Measurements from ENCODE around the gene IFNAR2.

The IFNAR2 gene

DNA sequence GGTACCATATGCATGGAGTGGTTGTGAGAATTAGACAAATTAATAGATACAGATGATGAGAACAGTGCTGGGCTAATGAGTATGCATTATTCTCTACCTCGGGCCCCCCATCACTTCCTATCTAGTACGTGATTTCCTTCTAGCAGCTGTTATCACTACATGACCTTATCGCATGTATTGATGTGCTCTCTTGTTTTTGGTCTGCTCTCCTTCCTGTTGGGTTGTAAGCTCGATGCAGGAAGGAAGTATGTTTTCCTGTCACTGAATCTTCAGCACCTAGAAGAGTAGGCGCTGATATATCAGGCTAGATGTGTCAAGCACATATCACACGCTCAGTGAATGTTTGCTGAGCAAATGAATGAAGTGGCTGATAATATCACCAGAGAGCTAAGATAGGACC is 43.9 kb upstream of the IFNAR2 start (continued):
- no peak for TF ChIP-seq ZNF692 (tag by site-specific recombination; IDR thresholded peaks at IDR 0.05)
- TF ChIP-seq ZNF174 (tag by site-specific recombination; IDR thresholded peaks at IDR 0.05), result no peak
- no peak for TF ChIP-seq ZNF350 (tag by site-specific recombination; IDR thresholded peaks at IDR 0.05)
- no peak for TF ChIP-seq SCRT1 (tag by site-specific recombination; IDR thresholded peaks at IDR 0.05; ENCODE audit: borderline replicate concordance)
- TF ChIP-seq ZNF341 (tag by site-specific recombination; IDR thresholded peaks at IDR 0.05; ENCODE audit: low read depth), result no peak
- TF ChIP-seq, protein P1, sequence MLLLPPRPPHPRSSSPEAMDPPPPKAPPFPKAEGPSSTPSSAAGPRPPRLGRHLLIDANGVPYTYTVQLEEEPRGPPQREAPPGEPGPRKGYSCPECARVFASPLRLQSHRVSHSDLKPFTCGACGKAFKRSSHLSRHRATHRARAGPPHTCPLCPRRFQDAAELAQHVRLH (tag by site-specific recombination; IDR thresholded peaks at IDR 0.05), result no peak
- no peak for TF ChIP-seq OSR2 (tag by site-specific recombination; IDR thresholded peaks at IDR 0.05)

DNA sequence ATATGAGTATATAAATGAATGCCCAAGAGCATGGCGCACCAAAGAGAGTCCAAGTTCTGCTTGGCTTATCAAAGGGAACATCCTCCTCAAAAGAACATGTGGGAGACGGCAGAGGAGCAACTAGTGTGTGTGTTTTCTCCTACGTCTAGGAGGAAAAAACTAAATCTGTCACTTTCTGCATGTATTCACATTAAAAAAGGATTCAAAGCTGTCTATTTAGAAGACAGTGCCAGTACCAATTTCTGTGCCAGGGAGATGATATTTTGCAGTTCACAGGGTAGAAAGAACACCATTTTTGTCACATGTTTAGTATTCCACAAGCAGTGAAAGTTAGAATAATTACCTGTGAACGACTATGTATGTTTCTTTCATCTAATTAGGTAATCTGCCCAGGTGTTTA is 42.5 kb upstream of the IFNAR2 start:
- CTCF ChIA-PET, result interaction anchor here (0.7 to 3.7 kb wide), 2 partner anchors 10 to 178 kb away, joined by 3 to 23 read pairs; no protein-coding TSS in a partner anchor
- POLR2A ChIA-PET, result interaction anchor here (0.7 kb wide), 1 partner anchor 352 kb away, joined by 3 read pairs; no protein-coding TSS in a partner anchor

GRCh38 chr21:33189237-33189636 is 40.5 kb upstream of the IFNAR2 start:
- CTCF ChIA-PET, result interaction anchor here (0.6 to 1.9 kb wide), 12 partner anchors 9 to 361 kb away, joined by 3 to 9 read pairs (median 4); no protein-coding TSS in a partner anchor
- peaks cover 16% of the 10 kb centered on the region for H3K4me1 ChIP-seq (ENCODE audit: control insufficient read depth, insufficient read depth, low read length)
- TF ChIP-seq ZBTB26 (tag by site-specific recombination; optimal IDR thresholded peaks at IDR 0.05), result no peak
- TF ChIP-seq BCL11A (tag by site-specific recombination; IDR thresholded peaks at IDR 0.05; ENCODE audit: low read depth), result no peak
- POLR2A ChIA-PET, result no interaction called here
- H3K4me3 ChIP-seq (ENCODE audit: low read depth, low read length), result no peak overlapping the region
- no peak overlapping the region for H3K27ac ChIP-seq (ENCODE audit: extremely low read depth, low read depth, low read length)
- no peaks in the 10 kb centered on the region for H3K9me3 ChIP-seq (ENCODE audit: control insufficient read depth, insufficient read depth, low read depth, low read length)
- H3K36me3 ChIP-seq (ENCODE audit: control insufficient read depth in 2 of 2, insufficient read depth in 1 of 2, low read length in 2 of 2), result no peaks in the 10 kb centered on the region

More for the DNA sequence above, 42.5 kb upstream of the IFNAR2 start:
- Histone ChIP-seq H3K4me1 (ENCODE audit: control insufficient read depth, insufficient read depth, low read length) (peaks cover 16% of the 10 kb centered on the region), H3K4me3 (ENCODE audit: low read depth, low read length) (no peak overlapping the region), H3K36me3 (ENCODE audit: control insufficient read depth in 2 of 2, insufficient read depth in 1 of 2, low read length in 2 of 2) (no peaks in the 10 kb centered on the region), H3K27ac (ENCODE audit: extremely low read depth, low read depth, low read length) (no peak overlapping the region), H3K9me3 (ENCODE audit: control insufficient read depth, insufficient read depth, low read depth, low read length) (no peaks in the 10 kb centered on the region)
- no peak for TF ChIP-seq ZNF404 (tag by site-specific recombination; IDR thresholded peaks at IDR 0.05)
- no peak for TF ChIP-seq KLF10 (tag by site-specific recombination; IDR thresholded peaks at IDR 0.05)
- TF ChIP-seq ZNF837 (tag by site-specific recombination; IDR thresholded peaks at IDR 0.05), result no peak
- no peak for TF ChIP-seq IKZF3 (tag by site-specific recombination; IDR thresholded peaks at IDR 0.05)
- TF ChIP-seq ZNF677 (tag by site-specific recombination; IDR thresholded peaks at IDR 0.05), result no peak
- no peak for TF ChIP-seq ZNF223 (tag by site-specific recombination; IDR thresholded peaks at IDR 0.05)
- TF ChIP-seq, protein P2, sequence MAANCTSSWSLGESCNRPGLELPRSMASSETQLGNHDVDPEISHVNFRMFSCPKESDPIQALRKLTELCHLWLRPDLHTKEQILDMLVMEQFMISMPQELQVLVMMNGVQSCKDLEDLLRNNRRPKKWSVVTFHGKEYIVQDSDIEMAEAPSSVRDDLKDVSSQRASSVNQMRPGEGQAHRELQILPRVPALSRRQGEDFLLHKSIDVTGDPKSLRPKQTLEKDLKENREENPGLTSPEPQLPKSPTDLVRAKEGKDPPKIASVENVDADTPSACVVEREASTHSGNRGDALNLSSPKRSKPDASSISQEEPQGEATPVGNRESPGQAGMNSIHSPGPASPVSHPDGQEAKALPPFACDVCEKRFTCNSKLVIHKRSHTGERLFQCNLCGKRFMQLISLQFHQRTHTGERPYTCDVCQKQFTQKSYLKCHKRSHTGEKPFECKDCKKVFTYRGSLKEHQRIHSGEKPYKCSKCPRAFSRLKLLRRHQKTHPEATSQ (tag by site-specific recombination; IDR thresholded peaks at IDR 0.05), result no peak
- no peak for TF ChIP-seq ZNF324 (tag by site-specific recombination; IDR thresholded peaks at IDR 0.05)
- TF ChIP-seq, protein P3, sequence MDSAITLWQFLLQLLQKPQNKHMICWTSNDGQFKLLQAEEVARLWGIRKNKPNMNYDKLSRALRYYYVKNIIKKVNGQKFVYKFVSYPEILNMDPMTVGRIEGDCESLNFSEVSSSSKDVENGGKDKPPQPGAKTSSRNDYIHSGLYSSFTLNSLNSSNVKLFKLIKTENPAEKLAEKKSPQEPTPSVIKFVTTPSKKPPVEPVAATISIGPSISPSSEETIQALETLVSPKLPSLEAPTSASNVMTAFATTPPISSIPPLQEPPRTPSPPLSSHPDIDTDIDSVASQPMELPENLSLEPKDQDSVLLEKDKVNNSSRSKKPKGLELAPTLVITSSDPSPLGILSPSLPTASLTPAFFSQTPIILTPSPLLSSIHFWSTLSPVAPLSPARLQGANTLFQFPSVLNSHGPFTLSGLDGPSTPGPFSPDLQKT (IDR thresholded peaks at IDR 0.05; ENCODE audit: borderline replicate concordance, low read depth, low read length), result no peak
- no peak for TF ChIP-seq ZNF423 (tag by site-specific recombination; IDR thresholded peaks at IDR 0.05)
- no peak for TF ChIP-seq ZNF138 (tag by site-specific recombination; IDR thresholded peaks at IDR 0.05; ENCODE audit: borderline replicate concordance)
